Keratinocyte (primary cell): ENCODE measurements around the gene CDH13. TPM values are rescaled to one million over a fixed set of nuclear protein-coding genes. Genes with fewer than 3 reads are reported as not detected.

Source experiments
- DNase-seq: peaks from one replicate; pipeline ENCODE4 v3.0.0-alpha.2; 2011; ENCODE audit warnings: low read depth, missing footprints, low spot score
- FAIRE-seq: peaks from 2 replicates; lab custom pipeline; 2011; peaks lifted over from hg19 to GRCh38; lab: Jason Lieb, UNC
- H2AFZ ChIP-seq: 2 replicates; pipeline ENCODE4 v1.6.0; 2012; ENCODE audit warnings: low read length, control low read depth, inconsistent platforms; ENCODE audit not compliant: control insufficient read depth
- H3K27ac ChIP-seq: 2 replicates; pipeline ENCODE4 v1.5.1; 2011; ENCODE audit warnings: low read length; ENCODE audit not compliant: control insufficient read depth, insufficient read depth
- H3K27me3 ChIP-seq: 3 replicates; pipeline ENCODE4 v1.6.0; 2011; ENCODE audit warnings: low read length; ENCODE audit not compliant: control insufficient read depth, insufficient read depth; ENCODE audit errors: extremely low read depth
- H3K36me3 ChIP-seq, 2 experiments: 2 replicates in 1 of 2; 3 replicates in 1 of 2; pipeline ENCODE4 v1.5.1; 2011; ENCODE audit warnings: low read length in 2 of 2, mild to moderate bottlenecking in 1 of 2; ENCODE audit not compliant: control insufficient read depth in 2 of 2, insufficient read depth in 2 of 2; ENCODE audit errors: extremely low read depth in 1 of 2
- H3K4me1 ChIP-seq: 3 replicates; pipeline ENCODE4 v1.5.1; 2011; ENCODE audit warnings: low read length; ENCODE audit not compliant: control insufficient read depth, insufficient read depth; ENCODE audit errors: extremely low read depth
- H3K4me2 ChIP-seq: 3 replicates; pipeline ENCODE4 v1.6.0; 2011; ENCODE audit warnings: low read depth, low read length; ENCODE audit not compliant: control insufficient read depth, insufficient read depth; ENCODE audit errors: extremely low read depth
- H3K4me3 ChIP-seq, 3 experiments: fragments of 200-600 bp in 1 of 3; sonication (generic) in 1 of 3; 2 replicates in 2 of 3; 3 replicates in 1 of 3; pipeline ENCODE4 v1.5.1; 2011 to 2016; ENCODE audit warnings: low read length in 3 of 3, mild to moderate bottlenecking in 3 of 3, control low read depth in 2 of 3, inconsistent platforms in 1 of 3, low read depth in 1 of 3, mixed read lengths in 1 of 3, mixed run types in 1 of 3, moderate library complexity in 1 of 3; ENCODE audit not compliant: control insufficient read depth in 2 of 3, insufficient read depth in 2 of 3; ENCODE audit errors: extremely low read depth in 1 of 3
- H3K79me2 ChIP-seq: 2 replicates; pipeline ENCODE4 v1.6.0; 2012; ENCODE audit warnings: low read length; ENCODE audit not compliant: control insufficient read depth, insufficient read depth
- H3K9ac ChIP-seq: 3 replicates; pipeline ENCODE4 v1.6.0; 2011; ENCODE audit warnings: low read length; ENCODE audit not compliant: control insufficient read depth, insufficient read depth; ENCODE audit errors: extremely low read depth
- H3K9me1 ChIP-seq: 3 replicates; pipeline ENCODE4 v1.6.0; 2011; ENCODE audit warnings: low read length; ENCODE audit not compliant: control insufficient read depth, insufficient read depth; ENCODE audit errors: extremely low read depth
- H3K9me3 ChIP-seq: 2 replicates; pipeline ENCODE4 v1.5.1; 2012; ENCODE audit warnings: low read depth, low read length; ENCODE audit not compliant: control insufficient read depth
- H4K20me1 ChIP-seq: 3 replicates; pipeline ENCODE4 v1.6.0; 2011; ENCODE audit warnings: low read length; ENCODE audit not compliant: control insufficient read depth, insufficient read depth; ENCODE audit errors: extremely low read depth
- EZH2 ChIP-seq: IDR thresholded peaks from one replicate; pipeline ENCODE4 v1.6.1; 2012; ENCODE audit warnings: inconsistent platforms, mild to moderate bottlenecking, low read length, moderate library complexity
- dilution Hi-C: fragments of 300-500 bp; cut with MboI; formaldehyde crosslinking; loops from one replicate; pipeline ENCODE4 v1.7.0; 2020; ENCODE audit warnings: low sequenced_read_pairs; ENCODE audit not compliant: extremely low pct_ligation_motif_present
- polyA plus RNA-seq, 5 experiments: library from polyadenylated mRNA; depleted of rRNA in 3 of 5; stranded (reverse) in 3 of 5; stranded (forward) in 1 of 5; unstranded in 1 of 5; fragments of >200 nt; gene quantifications; 1 replicate in 1 of 5; 2 replicates in 3 of 5; 3 replicates in 1 of 5; pipeline versions ENCODE4 v1.2.1 to v1.2.3, GENCODE V29; 2011 to 2012; ENCODE audit warnings: missing spikeins in 2 of 5, low read depth in 1 of 5, low replicate concordance in 1 of 5
- TF ChIP-seq, protein P1 (sequence below), 3 experiments: IDR thresholded peaks in 1 of 3; conservative IDR thresholded peaks in 1 of 3; optimal IDR thresholded peaks in 1 of 3; 2 replicates in 2 of 3; 3 replicates in 1 of 3; pipeline versions ENCODE3 to v1.5.1; 2011; ENCODE audit warnings: low read length in 3 of 3, mild to moderate bottlenecking in 3 of 3, moderate library complexity in 2 of 3, control low read depth in 1 of 3, inconsistent platforms in 1 of 3; ENCODE audit not compliant: insufficient read depth in 2 of 3; ENCODE audit errors: extremely low read depth in 1 of 3

CDH13 gene
- polyA plus RNA-seq, 1 donor (not counting 4 experiments of a cell fraction or from before 2014, with no cell fraction given), result 111 TPM

DNA sequence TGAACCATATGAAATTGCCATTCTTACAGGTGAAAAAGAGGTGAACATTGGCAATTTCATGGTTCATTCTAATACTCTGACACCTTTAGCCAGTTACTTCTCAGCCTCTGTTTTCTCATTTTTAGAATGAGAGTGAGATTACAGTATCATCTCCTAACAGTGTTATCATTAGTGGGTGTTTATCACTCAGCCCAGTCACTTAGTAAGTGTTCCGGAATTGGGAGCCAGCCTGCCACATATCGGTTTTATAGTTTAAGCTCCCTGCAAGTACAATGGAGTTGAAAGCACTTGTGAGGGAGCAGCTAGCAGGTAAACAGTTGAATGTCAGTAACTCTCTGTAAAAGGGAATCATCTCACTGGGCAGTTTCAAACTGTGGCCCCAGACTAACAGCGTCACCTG is 597.9 kb downstream of the CDH13 start:
- dilution Hi-C loops, result no loop called here

DNA sequence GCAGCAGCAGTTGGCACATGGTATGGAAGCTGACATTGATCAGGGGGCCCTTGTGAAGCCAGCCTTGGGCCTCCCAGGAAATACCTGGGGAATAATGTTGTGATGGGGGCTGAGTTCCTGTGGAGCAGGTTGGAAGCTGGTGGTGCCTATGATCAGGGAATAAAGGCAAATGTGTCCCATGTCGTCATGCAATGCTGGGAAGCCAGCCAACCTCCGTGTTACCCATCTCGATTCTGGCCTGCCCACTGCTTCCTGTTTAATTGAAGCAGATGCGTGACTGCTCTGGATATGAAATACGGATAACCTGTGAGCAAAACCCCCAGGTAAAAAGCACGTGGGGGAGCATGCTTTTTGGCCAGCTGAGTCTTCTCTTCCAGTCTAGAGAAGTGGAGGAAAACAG is 600.6 kb downstream of the CDH13 start:
- no peak for FAIRE-seq
- H3K36me3 ChIP-seq, result peaks cover 2 to 4% of the 10 kb centered on the region in 2 experiments
- no peaks in the 10 kb centered on the region for H3K27me3 ChIP-seq
- H4K20me1 ChIP-seq, result no peaks in the 10 kb centered on the region
- no peaks in the 10 kb centered on the region for H3K4me1 ChIP-seq
- no peaks in the 10 kb centered on the region for H3K9me3 ChIP-seq
- no peak overlapping the region for H3K27ac ChIP-seq
- no peaks in the 10 kb centered on the region for H3K79me2 ChIP-seq
- no peak overlapping the region for H3K4me2 ChIP-seq
- no peak for TF ChIP-seq EZH2
- TF ChIP-seq, protein P1, sequence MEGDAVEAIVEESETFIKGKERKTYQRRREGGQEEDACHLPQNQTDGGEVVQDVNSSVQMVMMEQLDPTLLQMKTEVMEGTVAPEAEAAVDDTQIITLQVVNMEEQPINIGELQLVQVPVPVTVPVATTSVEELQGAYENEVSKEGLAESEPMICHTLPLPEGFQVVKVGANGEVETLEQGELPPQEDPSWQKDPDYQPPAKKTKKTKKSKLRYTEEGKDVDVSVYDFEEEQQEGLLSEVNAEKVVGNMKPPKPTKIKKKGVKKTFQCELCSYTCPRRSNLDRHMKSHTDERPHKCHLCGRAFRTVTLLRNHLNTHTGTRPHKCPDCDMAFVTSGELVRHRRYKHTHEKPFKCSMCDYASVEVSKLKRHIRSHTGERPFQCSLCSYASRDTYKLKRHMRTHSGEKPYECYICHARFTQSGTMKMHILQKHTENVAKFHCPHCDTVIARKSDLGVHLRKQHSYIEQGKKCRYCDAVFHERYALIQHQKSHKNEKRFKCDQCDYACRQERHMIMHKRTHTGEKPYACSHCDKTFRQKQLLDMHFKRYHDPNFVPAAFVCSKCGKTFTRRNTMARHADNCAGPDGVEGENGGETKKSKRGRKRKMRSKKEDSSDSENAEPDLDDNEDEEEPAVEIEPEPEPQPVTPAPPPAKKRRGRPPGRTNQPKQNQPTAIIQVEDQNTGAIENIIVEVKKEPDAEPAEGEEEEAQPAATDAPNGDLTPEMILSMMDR (optimal IDR thresholded peaks at IDR 0.05 in 1 of 3, IDR thresholded peaks at IDR 0.05 in 1 of 3, conservative IDR thresholded peaks at IDR 0.05 in 1 of 3; ENCODE audit: extremely low read depth in 1 of 3, insufficient read depth in 2 of 3, low read length in 3 of 3), result no peak
- H3K9me1 ChIP-seq, result no peaks in the 10 kb centered on the region
- no peak overlapping the region for H3K4me3 ChIP-seq
- H3K9ac ChIP-seq, result no peak overlapping the region
- dilution Hi-C loops, result no loop called here
- no peak for DNase-seq
- H2AFZ ChIP-seq, result no peak overlapping the region

More for the DNA sequence above, 597.9 kb downstream of the CDH13 start:
- Histone ChIP-seq H3K9ac (no peak overlapping the region), H3K36me3 (peaks cover 2 to 4% of the 10 kb centered on the region in 2 experiments), H3K79me2 (no peaks in the 10 kb centered on the region), H3K4me2 (no peak overlapping the region), H4K20me1 (no peaks in the 10 kb centered on the region), H3K9me3 (no peaks in the 10 kb centered on the region), H3K4me1 (no peaks in the 10 kb centered on the region), H3K27me3 (no peaks in the 10 kb centered on the region), H3K9me1 (no peaks in the 10 kb centered on the region), H3K4me3 (no peak overlapping the region), H2AFZ (no peak overlapping the region), H3K27ac (no peak overlapping the region)
- no peak for FAIRE-seq
- TF ChIP-seq EZH2, result no peak
- TF ChIP-seq, protein P1 (optimal IDR thresholded peaks at IDR 0.05 in 1 of 3, IDR thresholded peaks at IDR 0.05 in 1 of 3, conservative IDR thresholded peaks at IDR 0.05 in 1 of 3; ENCODE audit: extremely low read depth in 1 of 3, insufficient read depth in 2 of 3, low read length in 3 of 3), result no peak
- DNase-seq, result no peak
